GM08714 (cell line): ENCODE data around the gene XPO4.
"Not testable (repeated sequence)": the region's sequence is repeated elsewhere in the genome, so short reads cannot be mapped to it uniquely, and the experiment has no call there.

ENCODE experiments used
- H3K4me3 ChIP-seq: fragments of 200-500 bp; sonication (Bioruptor generic); 2 replicates; pipeline ENCODE4 v1.5.1; 2014; ENCODE audit warnings: mild to moderate bottlenecking, low read length, inconsistent platforms
- ZNF274 ChIP-seq: IDR thresholded peaks from 2 replicates; pipeline ENCODE4 v1.6.1; 2012; ENCODE audit warnings: mild to moderate bottlenecking, low read depth, low read length

XPO4 gene

DNA sequence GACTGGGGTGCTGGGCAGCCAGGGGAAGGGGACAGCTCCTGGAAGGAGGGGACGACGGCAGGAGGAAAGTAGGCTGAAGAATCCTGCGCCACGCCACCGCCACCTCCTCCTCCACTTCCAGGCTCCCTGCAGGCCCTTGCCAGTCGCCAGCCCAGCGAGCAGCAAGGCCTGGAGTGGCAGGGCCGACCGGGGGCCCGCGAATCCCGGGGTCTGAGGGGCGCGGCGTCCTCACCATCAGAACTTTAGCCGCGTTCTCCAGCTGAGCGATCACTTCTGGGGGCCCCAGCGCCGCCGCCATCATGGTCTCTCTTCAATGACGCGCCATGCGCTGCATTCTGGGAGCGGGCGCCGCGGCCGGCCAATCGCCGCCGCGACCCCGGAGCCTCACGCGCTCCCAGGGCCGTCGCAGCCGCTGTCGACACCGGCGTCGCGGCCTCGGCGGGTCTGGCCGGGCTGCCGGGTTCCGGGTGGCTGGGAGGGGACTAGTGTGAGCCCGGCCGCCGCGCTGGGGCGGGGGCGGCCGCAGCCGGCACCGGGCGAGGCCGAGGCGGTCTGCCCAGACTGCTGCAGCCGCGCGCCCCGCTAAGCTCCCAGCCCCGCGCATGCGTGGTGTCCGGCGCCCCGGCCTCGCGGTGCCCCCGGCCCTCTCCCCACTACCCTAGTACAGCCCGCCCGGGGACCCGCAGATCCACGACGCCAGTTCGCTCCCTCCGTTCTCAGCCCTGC lies at the start of gene XPO4:
Gene XPO4 (minus strand): TSS at position 309 of the 726 bp plus-strand sequence. CDS start 8 bp downstream, at position 301.
- TF ChIP-seq ZNF274 = no peak

DNA sequence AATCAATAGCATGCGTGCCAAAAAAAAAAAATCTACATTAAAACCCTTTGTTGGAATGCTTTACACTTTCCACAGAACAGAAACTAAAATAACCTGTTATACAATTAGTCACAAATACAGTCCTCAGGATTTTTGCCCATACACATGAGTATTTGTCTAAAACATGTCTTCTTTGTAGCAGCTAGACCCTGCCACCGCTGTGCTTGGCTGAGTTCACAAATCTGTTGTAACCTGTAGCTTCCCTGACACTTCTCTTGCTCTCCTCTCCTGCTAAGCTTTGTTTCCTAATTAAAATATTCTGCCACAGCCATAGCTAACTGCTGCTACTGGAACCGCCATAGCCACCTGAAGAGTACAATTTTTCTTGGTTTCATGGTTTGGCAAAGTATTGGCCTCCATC lies 45.5 kb upstream of the XPO4 start:
- not testable (repeated sequence) for H3K4me3 ChIP-seq

More for the DNA sequence above, at the start of gene XPO4:
- H3K4me3 ChIP-seq = peak within 1 kb of the TSS; percentile 82

DNA sequence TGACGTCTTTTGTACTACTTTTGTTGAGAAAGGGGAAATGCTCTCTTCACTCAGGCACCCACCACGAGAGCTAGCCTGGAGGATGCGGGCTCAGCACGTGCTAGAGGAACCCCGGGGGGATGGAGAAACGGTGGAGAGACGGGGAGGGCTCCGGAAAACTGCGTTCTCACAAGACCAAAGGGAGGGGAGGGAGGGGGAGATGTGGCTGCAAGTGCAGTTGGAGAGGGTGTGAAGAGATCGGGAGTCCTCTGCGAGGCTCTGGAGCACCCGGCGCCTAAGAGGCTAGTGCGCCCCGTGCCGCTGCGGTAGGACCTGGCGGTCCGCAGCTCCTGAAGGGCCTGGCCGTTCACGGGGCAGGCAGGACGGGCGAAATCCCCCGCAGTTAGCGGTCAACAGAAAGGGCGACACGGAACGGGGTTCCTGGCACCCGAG lies 43.4 kb upstream of the XPO4 start:
- no peak for TF ChIP-seq ZNF274
- no peak overlapping the region; the same call in 1 of the 2 replicates for H3K4me3 ChIP-seq

GRCh38 chr13:20942938-20943559 lies 40.5 kb upstream of the XPO4 start:
- no peak for TF ChIP-seq ZNF274
- no peak overlapping the region for H3K4me3 ChIP-seq

DNA sequence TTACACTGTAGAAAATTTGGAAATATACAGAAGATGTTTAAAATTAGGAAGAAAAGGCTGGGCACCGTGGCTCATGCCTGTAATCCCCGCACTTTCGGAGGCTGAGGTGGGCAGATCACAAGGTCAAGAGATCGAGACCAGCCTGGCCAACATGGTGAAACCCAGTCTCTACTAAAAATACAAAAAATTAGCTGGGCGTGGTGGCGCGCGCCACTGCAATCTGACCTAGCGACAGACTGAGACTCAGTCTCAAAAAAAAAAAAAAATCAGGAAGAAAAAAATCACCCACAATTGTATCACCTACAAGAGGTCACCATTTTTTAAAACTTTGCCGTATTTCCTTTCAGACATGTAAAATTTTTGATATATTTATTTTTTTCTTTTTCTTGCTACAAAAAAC lies 38.0 kb upstream of the XPO4 start:
- H3K4me3 ChIP-seq = not testable (repeated sequence)

DNA sequence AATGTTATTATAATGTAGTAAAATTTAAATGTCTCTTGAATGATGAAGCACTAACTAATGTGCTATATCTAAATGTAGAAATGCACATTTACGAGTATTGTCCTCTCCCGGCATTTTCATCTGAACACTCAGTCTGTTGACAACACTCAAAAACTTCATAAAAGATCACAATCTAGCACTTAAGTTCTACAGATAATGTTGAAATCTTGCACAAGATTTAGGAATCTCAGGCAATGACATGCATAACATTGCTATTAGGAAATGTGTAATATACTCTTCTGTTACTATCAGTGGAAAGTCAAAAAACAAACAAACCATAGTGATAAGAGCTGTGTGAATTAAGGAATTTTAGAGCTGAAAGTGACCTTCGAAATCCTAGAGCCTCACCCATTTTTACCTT lies 37.5 kb upstream of the XPO4 start:
- TF ChIP-seq ZNF274 = no peak
- no peak overlapping the region for H3K4me3 ChIP-seq

DNA sequence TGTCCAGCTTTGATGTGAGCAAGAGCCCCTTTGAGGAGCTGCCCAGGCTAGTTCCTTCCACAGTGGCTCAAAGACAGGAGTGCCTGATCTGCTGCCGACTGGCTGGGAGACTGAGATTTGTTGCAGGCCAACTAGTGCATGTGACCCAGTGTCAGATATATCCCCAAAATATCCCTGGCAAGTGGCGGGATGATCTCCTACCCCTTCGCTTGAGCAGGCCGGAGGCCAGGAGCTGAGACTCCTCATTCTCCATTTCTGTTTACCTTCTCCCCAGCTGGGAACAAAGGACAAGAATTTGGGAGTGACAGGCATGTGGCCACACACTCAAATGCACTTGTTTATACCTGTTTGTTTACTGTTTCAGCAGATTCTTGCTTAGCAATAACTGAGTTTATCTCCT lies 37.1 kb upstream of the XPO4 start:
- no peak overlapping the region for H3K4me3 ChIP-seq
- no peak for TF ChIP-seq ZNF274

DNA sequence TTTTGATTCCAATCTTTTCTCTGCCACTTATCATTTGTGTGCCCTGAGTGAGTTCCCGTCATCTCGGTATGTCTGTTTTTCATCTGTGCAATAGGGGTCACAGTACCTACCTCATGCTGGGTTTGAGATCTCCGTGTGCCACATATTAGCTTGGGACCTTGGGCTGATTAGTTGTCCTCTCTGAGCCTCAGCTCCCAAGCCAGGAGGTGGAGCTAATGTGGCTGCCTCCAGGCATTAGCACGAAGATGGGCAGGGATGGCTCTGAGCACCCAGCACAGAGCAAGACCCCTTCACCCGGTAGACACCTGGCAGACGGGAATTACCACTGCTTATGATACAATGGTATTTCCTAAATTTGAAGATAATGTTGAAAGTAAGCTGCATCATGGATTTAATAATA lies 35.8 kb upstream of the XPO4 start:
- no peak overlapping the region for H3K4me3 ChIP-seq
- no peak for TF ChIP-seq ZNF274

- H3K4me3 ChIP-seq = no peak overlapping the region
- TF ChIP-seq ZNF274 = no peak
Observed at GRCh38 chr13:20927596-20928257, 25.2 kb upstream of the XPO4 start.

GRCh38 chr13:20925395-20925790 lies 22.8 kb upstream of the XPO4 start:
- H3K4me3 ChIP-seq = not testable (repeated sequence)

DNA sequence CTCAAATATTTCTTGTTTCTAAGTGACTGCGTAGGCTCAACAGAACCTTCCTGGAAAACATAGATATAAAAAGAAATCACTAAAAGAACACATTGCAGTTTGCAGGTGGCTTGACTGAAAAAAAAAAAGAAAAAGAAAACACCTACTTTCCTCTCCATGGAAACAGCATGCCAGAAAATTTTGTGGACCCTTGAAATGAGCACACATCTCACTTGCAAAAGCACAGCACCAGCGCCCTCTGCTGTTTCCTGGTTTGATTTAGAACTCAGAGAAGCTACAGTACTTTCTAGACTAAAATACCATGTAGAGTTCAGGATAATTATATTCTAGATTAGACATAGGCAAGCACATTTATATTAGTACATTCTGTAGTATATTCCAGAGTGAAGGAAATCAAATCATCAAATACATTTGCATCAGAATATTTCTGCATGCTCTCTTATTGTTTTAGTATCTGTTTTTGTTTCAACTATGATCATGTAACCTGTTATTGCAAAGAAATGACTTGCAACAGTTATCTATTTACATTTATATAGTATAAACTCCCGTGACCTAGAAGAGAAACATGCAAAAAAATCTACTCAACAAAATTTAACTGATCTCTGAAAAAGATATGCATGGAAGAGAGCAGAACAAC lies 22.3 kb upstream of the XPO4 start:
- TF ChIP-seq ZNF274 = no peak
- no peak overlapping the region for H3K4me3 ChIP-seq

- TF ChIP-seq ZNF274 = no peak
- no peak overlapping the region for H3K4me3 ChIP-seq
Observed at GRCh38 chr13:20923272-20923671, 20.7 kb upstream of the XPO4 start.

- TF ChIP-seq ZNF274 = no peak
- H3K4me3 ChIP-seq = no peak overlapping the region
Observed at GRCh38 chr13:20921572-20921971, 19.0 kb upstream of the XPO4 start.

DNA sequence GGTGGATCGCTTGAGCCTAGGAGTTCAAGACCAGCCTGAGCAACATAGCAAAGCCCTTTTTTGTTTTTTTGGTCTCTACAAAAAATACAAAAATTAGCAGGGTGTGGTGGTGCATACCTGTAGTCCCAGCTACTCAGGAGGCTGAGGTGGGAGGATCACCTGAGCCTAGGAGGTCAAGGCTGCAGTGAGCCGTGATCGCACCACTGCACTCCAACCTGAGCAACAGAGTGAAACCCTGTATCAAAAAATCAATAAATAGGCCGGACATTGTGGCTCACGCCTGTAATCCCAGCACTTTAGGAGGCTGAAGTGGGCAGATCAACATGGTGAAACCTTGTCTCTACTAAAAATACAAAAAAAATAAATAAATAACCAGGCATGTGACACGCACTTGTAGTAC lies 13.1 kb upstream of the XPO4 start:
- not testable (repeated sequence) for H3K4me3 ChIP-seq

DNA sequence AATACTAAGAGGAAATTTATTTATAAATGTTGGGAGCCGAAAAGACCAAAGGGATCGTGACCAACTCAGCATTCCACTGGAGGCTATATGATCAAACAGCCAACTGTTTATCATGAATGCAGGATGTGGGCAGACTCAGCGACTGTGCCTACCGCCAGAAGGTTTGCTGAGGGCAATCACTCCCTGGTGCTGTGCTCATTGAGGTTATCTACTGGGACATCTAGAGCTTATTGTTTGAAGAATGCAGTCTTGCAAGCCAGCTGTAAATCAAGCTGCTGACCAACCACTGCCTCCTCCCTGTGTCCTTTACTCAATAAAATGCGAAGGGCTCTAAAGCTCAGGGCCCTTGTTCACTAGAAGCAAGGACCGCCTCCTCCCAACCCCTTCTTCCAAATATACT lies 8.5 kb upstream of the XPO4 start:
- TF ChIP-seq ZNF274 = no peak
- H3K4me3 ChIP-seq = no peak overlapping the region
